ENCODE measurements around the gene CTCFL.

DNA sequence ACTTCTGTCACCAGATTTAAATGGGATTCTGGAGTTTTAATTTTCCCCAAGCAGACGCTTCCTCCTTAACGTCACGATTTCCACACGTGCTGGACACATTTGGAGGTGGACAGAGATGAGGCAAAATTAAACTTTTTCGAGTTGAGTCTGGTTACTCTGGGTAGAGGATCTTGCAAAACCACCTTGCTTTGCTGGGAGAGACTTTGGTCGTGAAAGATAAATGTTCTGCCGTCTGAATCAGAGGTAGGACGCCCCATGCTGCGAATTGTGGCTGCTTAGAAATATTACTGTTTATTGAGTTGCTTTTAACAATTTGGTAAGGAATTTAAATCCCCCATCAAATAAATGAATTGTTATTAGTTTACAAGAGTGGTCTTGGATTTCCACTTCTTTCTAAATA is 46.8 kb downstream of the CTCFL start:
- TF ChIP-seq POLR2A (IDR thresholded peaks at IDR 0.05): no peak
- TF ChIP-seq, protein P1, sequence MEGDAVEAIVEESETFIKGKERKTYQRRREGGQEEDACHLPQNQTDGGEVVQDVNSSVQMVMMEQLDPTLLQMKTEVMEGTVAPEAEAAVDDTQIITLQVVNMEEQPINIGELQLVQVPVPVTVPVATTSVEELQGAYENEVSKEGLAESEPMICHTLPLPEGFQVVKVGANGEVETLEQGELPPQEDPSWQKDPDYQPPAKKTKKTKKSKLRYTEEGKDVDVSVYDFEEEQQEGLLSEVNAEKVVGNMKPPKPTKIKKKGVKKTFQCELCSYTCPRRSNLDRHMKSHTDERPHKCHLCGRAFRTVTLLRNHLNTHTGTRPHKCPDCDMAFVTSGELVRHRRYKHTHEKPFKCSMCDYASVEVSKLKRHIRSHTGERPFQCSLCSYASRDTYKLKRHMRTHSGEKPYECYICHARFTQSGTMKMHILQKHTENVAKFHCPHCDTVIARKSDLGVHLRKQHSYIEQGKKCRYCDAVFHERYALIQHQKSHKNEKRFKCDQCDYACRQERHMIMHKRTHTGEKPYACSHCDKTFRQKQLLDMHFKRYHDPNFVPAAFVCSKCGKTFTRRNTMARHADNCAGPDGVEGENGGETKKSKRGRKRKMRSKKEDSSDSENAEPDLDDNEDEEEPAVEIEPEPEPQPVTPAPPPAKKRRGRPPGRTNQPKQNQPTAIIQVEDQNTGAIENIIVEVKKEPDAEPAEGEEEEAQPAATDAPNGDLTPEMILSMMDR (IDR thresholded peaks at IDR 0.05): no peak
